ENCODE data around the gene FZD10. TPM values are rescaled to one million over a fixed set of nuclear protein-coding genes. Genes with fewer than 3 reads are reported as not detected.

Gene FZD10
- total RNA-seq, 1 experiment from 2014 or later, result not detected

- no peak for DNase-seq
- H3K9me3 ChIP-seq, result no peaks in the 10 kb centered on the region
- H3K36me3 ChIP-seq, result no peaks in the 10 kb centered on the region
- H3K4me3 ChIP-seq, result no peak overlapping the region
- no peaks in the 10 kb centered on the region for H3K27me3 ChIP-seq
These were observed 39.9 kb downstream of the FZD10 start for GRCh38 chr12:130202201-130202600.

GRCh38 chr12:130203151-130203550 lies 40.9 kb downstream of the FZD10 start:
- H3K9me3 ChIP-seq, result no peaks in the 10 kb centered on the region

GRCh38 chr12:130204541-130204953 lies 42.3 kb downstream of the FZD10 start:
- Histone ChIP-seq H3K9me3 (no peaks in the 10 kb centered on the region), H3K36me3 (no peaks in the 10 kb centered on the region), H3K27me3 (no peaks in the 10 kb centered on the region), H3K4me3 (no peak overlapping the region)
- DNase-seq, result no peak

More at GRCh38 chr12:130203151-130203550, 40.9 kb downstream of the FZD10 start:
- no peak for DNase-seq
- Histone ChIP-seq H3K27me3 (no peaks in the 10 kb centered on the region), H3K4me3 (no peak overlapping the region), H3K36me3 (no peaks in the 10 kb centered on the region)

GRCh38 chr12:130205495-130205894 lies 43.2 kb downstream of the FZD10 start:
- Histone ChIP-seq H3K27me3 (no peaks in the 10 kb centered on the region), H3K9me3 (no peaks in the 10 kb centered on the region), H3K4me3 (no peak overlapping the region), H3K36me3 (no peaks in the 10 kb centered on the region)
- DNase-seq, result no peak

GRCh38 chr12:130212384-130212989 lies 50.2 kb downstream of the FZD10 start:
- H3K36me3 ChIP-seq, result no peaks in the 10 kb centered on the region
- no peak overlapping the region for H3K4me3 ChIP-seq
- H3K9me3 ChIP-seq, result no peaks in the 10 kb centered on the region
- no peaks in the 10 kb centered on the region for H3K27me3 ChIP-seq
- no peak for DNase-seq

GRCh38 chr12:130213249-130213648 lies 51.0 kb downstream of the FZD10 start:
- Histone ChIP-seq H3K27me3 (no peaks in the 10 kb centered on the region), H3K4me3 (no peak overlapping the region), H3K36me3 (no peaks in the 10 kb centered on the region), H3K9me3 (no peaks in the 10 kb centered on the region)
- DNase-seq, result no peak

- H3K27me3 ChIP-seq, result no peaks in the 10 kb centered on the region
- H3K4me3 ChIP-seq, result no peak overlapping the region
- DNase-seq, result no peak
- H3K9me3 ChIP-seq, result no peaks in the 10 kb centered on the region
- H3K36me3 ChIP-seq, result no peaks in the 10 kb centered on the region
These were observed 52.6 kb downstream of the FZD10 start for GRCh38 chr12:130214686-130215395.

Other genes starting within 250 kb of the FZD10 start
- not detected in 2 replicates for gene PIWIL1, start 175.4 kb downstream of the FZD10 start, total RNA-seq (2014; rRNA removed; shearing (Covaris generic); ENCODE audit: low replicate concordance)